MM.1S (cell line): ENCODE data around the gene TMCO6.

Experiments used
- EZH2 ChIP-seq: fragments of 300-600 bp; sonication (generic); optimal IDR thresholded peaks from 2 replicates; pipeline ENCODE3; 2017; ENCODE audit warnings: low read depth, mild to moderate bottlenecking, antibody characterized with exemption, low read length, mixed read lengths
- EZH2phosphoT487 ChIP-seq: fragments of 300-600 bp; sonication (generic); IDR thresholded peaks from 2 replicates; pipeline ENCODE4 v1.6.1; 2018; ENCODE audit warnings: antibody characterized with exemption, low read length
- TF ChIP-seq, protein P1 (sequence below): fragments of 300-600 bp; sonication (generic); IDR thresholded peaks from 2 replicates; pipeline ENCODE4 v1.5.1; 2016; ENCODE audit warnings: antibody characterized with exemption, low read length, mixed read lengths

DNA sequence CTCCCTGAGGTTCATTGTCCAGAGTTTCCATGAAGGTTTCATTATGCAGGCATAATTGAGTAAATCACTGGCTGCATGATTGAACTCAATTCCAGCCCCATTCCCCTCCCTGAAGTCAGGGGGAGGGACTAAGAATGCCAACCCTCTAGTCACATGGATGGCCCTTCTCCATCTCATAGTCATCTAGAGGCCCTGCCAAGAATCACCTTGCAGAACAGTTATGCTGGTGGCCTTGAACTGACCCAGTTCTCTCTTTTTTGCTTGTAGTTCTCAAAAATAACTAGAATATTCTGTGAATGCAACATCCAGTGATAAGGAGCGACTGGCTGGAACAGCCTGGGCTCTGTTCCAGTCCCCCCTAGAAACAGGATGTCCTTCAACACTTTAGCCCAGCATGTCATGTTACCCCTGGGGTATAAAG, 42.9 kb upstream of the TMCO6 start:
- TF ChIP-seq, protein P1, sequence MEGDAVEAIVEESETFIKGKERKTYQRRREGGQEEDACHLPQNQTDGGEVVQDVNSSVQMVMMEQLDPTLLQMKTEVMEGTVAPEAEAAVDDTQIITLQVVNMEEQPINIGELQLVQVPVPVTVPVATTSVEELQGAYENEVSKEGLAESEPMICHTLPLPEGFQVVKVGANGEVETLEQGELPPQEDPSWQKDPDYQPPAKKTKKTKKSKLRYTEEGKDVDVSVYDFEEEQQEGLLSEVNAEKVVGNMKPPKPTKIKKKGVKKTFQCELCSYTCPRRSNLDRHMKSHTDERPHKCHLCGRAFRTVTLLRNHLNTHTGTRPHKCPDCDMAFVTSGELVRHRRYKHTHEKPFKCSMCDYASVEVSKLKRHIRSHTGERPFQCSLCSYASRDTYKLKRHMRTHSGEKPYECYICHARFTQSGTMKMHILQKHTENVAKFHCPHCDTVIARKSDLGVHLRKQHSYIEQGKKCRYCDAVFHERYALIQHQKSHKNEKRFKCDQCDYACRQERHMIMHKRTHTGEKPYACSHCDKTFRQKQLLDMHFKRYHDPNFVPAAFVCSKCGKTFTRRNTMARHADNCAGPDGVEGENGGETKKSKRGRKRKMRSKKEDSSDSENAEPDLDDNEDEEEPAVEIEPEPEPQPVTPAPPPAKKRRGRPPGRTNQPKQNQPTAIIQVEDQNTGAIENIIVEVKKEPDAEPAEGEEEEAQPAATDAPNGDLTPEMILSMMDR = no peak
- TF ChIP-seq EZH2phosphoT487 (no peak), EZH2 (no peak)
